Naive thymus-derived CD8-positive, alpha-beta T cell (primary cell): ENCODE measurements around the gene MAPK8. TPM values are rescaled to one million over a fixed set of nuclear protein-coding genes. Genes with fewer than 3 reads are reported as not detected.

Experiments used
- ATAC-seq, 2 donors: fragments of 150-1000 bp; cut with Tn5 transposase in 1 of 2; sonication (Bioruptor Pico), chemical (Tn5 transposase) in 1 of 2; 1 replicate in 1 of 2; 2 replicates in 1 of 2; pipeline ENCODE4 v1.10.0; 2021; ENCODE audit warnings: mild to moderate bottlenecking in 2 of 2, moderate library complexity in 2 of 2
- POLR2A ChIA-PET: fragments of 350-600 bp; sonication (Branson Sonifier 250); formaldehyde crosslinking; loops from one replicate; lab custom pipeline; 2021; ENCODE audit warnings: antibody characterized with exemption; lab: Charles Lee
- DNase-seq, 10 donors: peaks; one replicate each; pipeline versions ENCODE4 v3.0.0 to v3.0.0-alpha.2; 2020 to 2022
- H3K27ac Mint-ChIP-seq, 10 donors: one replicate each; pipeline ENCODE4 v1.8.0; 2020 to 2022; ENCODE audit warnings: mild to moderate bottlenecking in 10 of 10, mixed read lengths in 10 of 10, moderate library complexity in 4 of 10, inconsistent platforms in 1 of 10
- H3K27me3 Mint-ChIP-seq, 5 donors: one replicate each; pipeline ENCODE4 v1.8.0; 2021 to 2022; ENCODE audit warnings: mixed read lengths in 5 of 5
- H3K36me3 Mint-ChIP-seq, 3 donors: one replicate each; pipeline ENCODE4 v1.8.0; 2020 to 2022; ENCODE audit warnings: mixed read lengths in 3 of 3, mild to moderate bottlenecking in 2 of 3, inconsistent platforms in 1 of 3
- H3K4me1 Mint-ChIP-seq, 4 donors: one replicate each; pipeline ENCODE4 v1.8.0; 2021 to 2022; ENCODE audit warnings: mixed read lengths in 4 of 4
- H3K4me3 Mint-ChIP-seq, 10 donors: one replicate each; pipeline ENCODE4 v1.8.0; 2020 to 2022; ENCODE audit warnings: mild to moderate bottlenecking in 10 of 10, mixed read lengths in 10 of 10, moderate library complexity in 6 of 10, inconsistent platforms in 1 of 10
- H3K9me3 Mint-ChIP-seq, 9 donors: one replicate each; pipeline ENCODE4 v1.8.0; 2020 to 2022; ENCODE audit warnings: mixed read lengths in 9 of 9, mild to moderate bottlenecking in 3 of 9, inconsistent platforms in 1 of 9, moderate library complexity in 1 of 9
- polyA plus RNA-seq, 3 donors: library from polyadenylated mRNA; unstranded; fragments of 300-500 nt; fragmentation: Illumina TruSeq; gene quantifications; one replicate each; pipeline ENCODE4 v1.2.3, GENCODE V29; 2021
- total RNA-seq, 8 experiments: library from RNA in 2 of 8; stranded (reverse) in 2 of 8; gene quantifications; one replicate each; pipeline ENCODE4 v1.2.3 and lab custom pipeline; 2021 to 2026

MAPK8 gene
- total and polyA plus RNA-seq, 5 experiments from 2014 or later = 20.2 to 70.1 (median 30.6) TPM

- POLR2A ChIA-PET = no interaction called here
- Mint-ChIP-seq H3K4me1 (no peaks in the 10 kb centered on the region), H3K36me3 (no peaks in the 10 kb centered on the region), H3K9me3 (peaks cover 0 to 2% (median 0%) of the 10 kb centered on the region in 9 donors), H3K27ac (no peak overlapping the region), H3K4me3 (no peak overlapping the region), H3K27me3 (no peaks in the 10 kb centered on the region)
- DNase-seq = no peak
- no peak for ATAC-seq
Observed at GRCh38 chr10:48467669-48468068, 161.2 kb downstream of the MAPK8 start.

- Mint-ChIP-seq H3K4me3 (no peak overlapping the region), H3K27me3 (no peaks in the 10 kb centered on the region), H3K9me3 (peaks cover 0 to 2% (median 0%) of the 10 kb centered on the region in 9 donors), H3K4me1 (no peaks in the 10 kb centered on the region), H3K36me3 (no peaks in the 10 kb centered on the region), H3K27ac (peak overlapping the region in 1 of 10 donors; percentile 43)
- POLR2A ChIA-PET = no interaction called here
- DNase-seq (peak in 1 of 10 donors; percentile 43), ATAC-seq (no peak)
Observed at GRCh38 chr10:48468130-48468790, 161.8 kb downstream of the MAPK8 start.

- Mint-ChIP-seq H3K9me3 (peaks cover 0 to 2% (median 0%) of the 10 kb centered on the region in 9 donors), H3K4me1 (no peaks in the 10 kb centered on the region), H3K36me3 (no peaks in the 10 kb centered on the region), H3K27me3 (no peaks in the 10 kb centered on the region), H3K4me3 (no peak overlapping the region), H3K27ac (no peak overlapping the region)
- POLR2A ChIA-PET = no interaction called here
- DNase-seq (peak in 2 of 10 donors; percentile 4 to 30), ATAC-seq (no peak)
Observed at GRCh38 chr10:48468866-48469511, 162.5 kb downstream of the MAPK8 start.

GRCh38 chr10:48469516-48470020 lies 163.1 kb downstream of the MAPK8 start:
- no peaks in the 10 kb centered on the region for H3K9me3 Mint-ChIP-seq
- no peaks in the 10 kb centered on the region for H3K27me3 Mint-ChIP-seq
- no peaks in the 10 kb centered on the region for H3K4me1 Mint-ChIP-seq
- POLR2A ChIA-PET = no interaction called here
- no peak overlapping the region for H3K4me3 Mint-ChIP-seq
- H3K27ac Mint-ChIP-seq = peak overlapping the region in 1 of 10 donors; percentile 1
- no peaks in the 10 kb centered on the region for H3K36me3 Mint-ChIP-seq
- DNase-seq (peak in 2 of 10 donors; percentile 6 to 53), ATAC-seq (no peak)

- ATAC-seq (no peak), DNase-seq (peak in 2 of 10 donors; percentile 10 to 53)
- Mint-ChIP-seq H3K4me1 (no peaks in the 10 kb centered on the region), H3K9me3 (no peaks in the 10 kb centered on the region), H3K36me3 (no peaks in the 10 kb centered on the region), H3K27ac (peak overlapping the region in 1 of 10 donors; percentile 1), H3K4me3 (no peak overlapping the region), H3K27me3 (peaks cover 0 to 2% (median 0%) of the 10 kb centered on the region in 5 donors)
- POLR2A ChIA-PET = no interaction called here
Observed at GRCh38 chr10:48470115-48470892, 163.8 kb downstream of the MAPK8 start.

GRCh38 chr10:48470893-48471805 lies 164.7 kb downstream of the MAPK8 start:
- POLR2A ChIA-PET = no interaction called here
- Mint-ChIP-seq H3K4me1 (no peaks in the 10 kb centered on the region), H3K36me3 (no peaks in the 10 kb centered on the region), H3K27me3 (peaks cover 0 to 10% (median 0%) of the 10 kb centered on the region in 5 donors), H3K9me3 (no peaks in the 10 kb centered on the region), H3K27ac (no peak overlapping the region), H3K4me3 (no peak overlapping the region)
- DNase-seq (peak in 2 of 10 donors; percentile 10 to 11), ATAC-seq (no peak)

- Mint-ChIP-seq H3K4me1 (no peaks in the 10 kb centered on the region), H3K36me3 (no peaks in the 10 kb centered on the region), H3K27me3 (peaks cover 0 to 10% (median 2%) of the 10 kb centered on the region in 5 donors), H3K9me3 (no peaks in the 10 kb centered on the region), H3K4me3 (no peak overlapping the region), H3K27ac (no peak overlapping the region)
- ATAC-seq (no peak), DNase-seq (no peak)
- POLR2A ChIA-PET = no interaction called here
Observed at GRCh38 chr10:48472501-48473069, 166.1 kb downstream of the MAPK8 start.

- POLR2A ChIA-PET = no interaction called here
- DNase-seq (peak in 2 of 10 donors; percentile 9 to 19), ATAC-seq (no peak)
- no peak overlapping the region for H3K27ac Mint-ChIP-seq
- H3K4me3 Mint-ChIP-seq = no peak overlapping the region
- H3K27me3 Mint-ChIP-seq = peaks cover 0 to 14% (median 2%) of the 10 kb centered on the region in 5 donors
- H3K9me3 Mint-ChIP-seq = no peaks in the 10 kb centered on the region
- H3K4me1 Mint-ChIP-seq = no peaks in the 10 kb centered on the region
- no peaks in the 10 kb centered on the region for H3K36me3 Mint-ChIP-seq
Observed at GRCh38 chr10:48473704-48474103, 167.2 kb downstream of the MAPK8 start.

- H3K4me3 Mint-ChIP-seq = no peak overlapping the region
Observed at GRCh38 chr10:48474765-48475365, 168.4 kb downstream of the MAPK8 start.

GRCh38 chr10:48475943-48476278 lies 169.4 kb downstream of the MAPK8 start:
- H3K4me3 Mint-ChIP-seq = no peak overlapping the region
- no peaks in the 10 kb centered on the region for H3K36me3 Mint-ChIP-seq
- POLR2A ChIA-PET = no interaction called here
- no peaks in the 10 kb centered on the region for H3K4me1 Mint-ChIP-seq
- DNase-seq = peak in 1 of 10 donors; percentile 40
- no peaks in the 10 kb centered on the region for H3K9me3 Mint-ChIP-seq
- no peak overlapping the region for H3K27ac Mint-ChIP-seq
- ATAC-seq = no peak
- peaks cover 2 to 24% (median 6%) of the 10 kb centered on the region in 5 donors for H3K27me3 Mint-ChIP-seq

More at GRCh38 chr10:48474765-48475365, 168.4 kb downstream of the MAPK8 start:
- no peaks in the 10 kb centered on the region for H3K4me1 Mint-ChIP-seq
- ATAC-seq = no peak
- no peak overlapping the region for H3K27ac Mint-ChIP-seq
- H3K27me3 Mint-ChIP-seq = peaks cover 2 to 22% (median 6%) of the 10 kb centered on the region in 5 donors
- H3K36me3 Mint-ChIP-seq = no peaks in the 10 kb centered on the region
- no peak for DNase-seq
- no peaks in the 10 kb centered on the region for H3K9me3 Mint-ChIP-seq
- POLR2A ChIA-PET = no interaction called here

GRCh38 chr10:48476279-48476982 lies 170.0 kb downstream of the MAPK8 start:
- H3K27ac Mint-ChIP-seq = no peak overlapping the region
- peaks cover 2 to 24% (median 6%) of the 10 kb centered on the region in 5 donors for H3K27me3 Mint-ChIP-seq
- no peaks in the 10 kb centered on the region for H3K36me3 Mint-ChIP-seq
- ATAC-seq (no peak), DNase-seq (peak in 1 of 10 donors; percentile 50)
- H3K4me3 Mint-ChIP-seq = no peak overlapping the region
- no peaks in the 10 kb centered on the region for H3K9me3 Mint-ChIP-seq
- POLR2A ChIA-PET = no interaction called here
- H3K4me1 Mint-ChIP-seq = no peaks in the 10 kb centered on the region
